ENCODE measurements around the gene GRAMD1B.

GRAMD1B gene

DNA sequence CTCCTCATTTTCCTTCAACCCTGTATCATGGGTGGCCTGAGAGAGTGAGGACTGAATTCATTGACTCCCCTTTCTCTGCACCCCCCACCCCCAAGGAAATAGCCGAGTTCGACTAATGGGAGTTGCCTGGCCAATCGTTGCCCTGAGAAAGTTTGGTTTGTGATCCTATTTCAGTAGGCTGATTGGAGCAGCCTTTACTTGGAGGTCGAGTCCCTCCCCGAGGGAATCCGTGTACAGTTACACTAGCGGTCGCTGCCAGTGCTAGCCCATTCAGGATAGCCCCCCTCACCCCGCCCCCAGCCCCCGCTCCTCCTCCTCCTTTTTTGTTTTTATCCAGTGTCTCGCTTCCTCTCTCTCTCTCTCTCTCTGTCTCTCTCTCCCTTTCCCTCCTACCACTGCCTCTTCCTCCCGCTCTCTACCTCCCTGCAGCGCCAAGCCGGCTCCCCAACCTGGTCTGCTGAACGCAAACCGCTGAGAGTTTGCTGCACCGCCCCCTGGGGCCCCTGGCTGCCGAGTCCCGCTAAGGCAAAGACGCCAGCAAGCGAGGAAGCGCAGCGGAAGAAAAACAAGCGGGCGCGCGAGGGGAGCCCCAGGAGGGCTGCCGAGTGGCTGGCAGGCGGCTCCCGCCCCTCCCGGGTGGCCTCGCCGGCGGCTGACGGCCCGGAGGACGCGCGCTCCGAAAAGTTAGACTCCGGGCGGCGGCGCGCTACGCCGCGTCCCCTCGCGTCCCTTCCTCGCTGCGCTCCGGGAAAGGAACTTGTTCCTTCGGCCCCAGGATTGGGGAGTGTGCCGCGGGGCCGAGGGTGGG is at the start of gene GRAMD1B:
Gene GRAMD1B (plus strand): TSS at position 357 of the 808 bp plus-strand sequence. CDS start 524 bp downstream, outside the sequence.
- DNase-seq, result peak; percentile 50 to 89 (median 88)

DNA sequence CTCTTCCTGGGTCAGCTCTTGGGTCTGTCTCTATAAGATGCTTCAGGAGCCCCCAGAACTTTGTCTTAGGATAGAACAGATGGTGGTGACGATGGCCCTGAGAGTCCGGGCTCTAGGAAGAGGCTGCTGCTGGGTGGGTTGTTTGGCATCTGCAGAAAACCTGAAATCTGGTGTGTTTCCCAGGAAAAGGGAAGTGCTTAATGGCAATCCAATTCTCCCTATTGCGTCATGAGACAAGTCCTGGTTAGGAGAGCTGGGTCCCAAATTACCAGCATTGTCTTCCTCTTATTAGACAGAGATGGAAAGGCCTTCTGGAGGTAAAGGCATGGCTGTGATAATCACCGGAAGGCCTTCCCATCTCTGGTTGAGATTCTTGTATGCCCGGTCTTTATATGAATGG is 48.9 kb upstream of the GRAMD1B start:
- DNase-seq, result no peak

DNA sequence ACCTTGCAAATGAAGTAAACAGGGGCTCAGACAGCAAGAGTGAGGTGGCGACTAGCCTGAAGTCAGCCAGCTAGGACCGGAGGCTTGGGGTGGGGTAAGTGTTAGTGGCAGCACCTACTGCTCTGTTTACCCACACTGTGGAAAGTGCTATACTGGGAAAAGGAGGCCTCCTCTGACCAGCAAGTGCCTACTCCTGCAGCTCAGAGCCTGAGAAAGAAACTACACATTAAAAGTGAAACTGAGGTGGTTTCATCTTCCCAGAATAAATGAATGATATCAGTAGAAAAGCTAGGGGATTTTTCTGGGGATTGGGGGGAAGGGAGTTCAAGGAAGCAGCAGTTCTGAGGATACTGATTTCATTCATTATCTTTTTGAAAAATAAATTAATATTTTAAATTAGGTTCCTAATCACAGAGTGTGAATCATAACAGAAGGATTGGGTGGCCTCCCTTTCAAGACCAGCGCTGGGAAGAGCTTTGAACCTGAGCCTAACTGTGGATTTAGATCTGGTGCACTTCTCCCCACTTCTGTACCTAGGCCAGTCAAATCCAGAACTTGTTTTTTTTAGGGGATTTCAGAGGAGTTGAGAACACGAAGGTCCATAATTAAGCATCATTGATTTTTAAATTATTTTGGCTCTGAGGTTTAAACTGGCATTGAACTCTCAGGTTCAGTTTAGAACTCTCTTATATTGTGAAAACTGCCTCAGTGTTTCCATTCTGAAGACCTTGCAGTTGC is 48.1 kb upstream of the GRAMD1B start:
- DNase-seq, result no peak

DNA sequence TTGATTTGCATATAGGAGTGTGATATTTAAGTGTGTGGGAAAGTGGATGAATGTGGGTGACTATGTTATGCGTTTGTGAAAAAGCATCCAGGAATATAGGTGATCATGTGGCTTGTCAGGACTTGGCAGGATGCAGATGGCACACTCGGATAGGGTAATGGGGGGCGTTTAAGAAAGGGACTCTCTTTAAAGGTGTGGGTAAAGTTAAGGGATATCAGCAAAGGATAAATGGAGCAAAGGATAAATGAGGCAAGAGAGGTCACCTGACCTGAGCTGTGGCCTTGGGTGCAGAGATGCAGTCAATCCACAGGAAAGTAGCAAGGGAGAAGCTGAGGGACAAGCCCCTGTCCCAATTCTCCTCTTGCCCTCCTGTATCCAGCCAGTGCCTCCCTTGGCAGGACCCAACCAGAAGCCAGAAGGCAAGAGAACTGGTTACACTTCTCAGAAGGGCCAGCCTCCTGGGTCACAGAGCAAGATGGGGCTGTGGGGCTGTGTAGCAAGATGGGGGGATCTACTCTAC is 47.5 kb upstream of the GRAMD1B start:
- no peak for DNase-seq

DNA sequence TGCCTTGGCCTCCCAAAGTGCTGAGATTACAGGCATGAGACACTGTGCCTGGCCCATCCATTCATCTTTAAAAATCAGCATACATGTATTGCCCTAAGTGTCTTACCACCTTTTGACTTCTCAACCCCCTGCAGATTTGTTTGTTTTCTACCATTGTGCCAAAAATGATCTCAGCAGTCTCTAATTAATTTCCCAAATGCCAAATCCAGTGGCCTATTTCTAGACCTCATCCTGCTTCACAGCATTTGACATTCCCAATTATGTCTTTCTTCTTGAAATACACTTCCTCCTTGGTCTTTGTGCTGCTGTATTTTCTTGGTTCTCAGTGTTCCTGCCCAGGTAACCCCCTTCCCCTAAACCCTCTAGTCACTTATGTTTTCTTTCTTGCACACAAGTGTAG is 46.0 kb upstream of the GRAMD1B start:
- DNase-seq, result peak in 2 of 3 experiments; percentile 37 to 64

DNA sequence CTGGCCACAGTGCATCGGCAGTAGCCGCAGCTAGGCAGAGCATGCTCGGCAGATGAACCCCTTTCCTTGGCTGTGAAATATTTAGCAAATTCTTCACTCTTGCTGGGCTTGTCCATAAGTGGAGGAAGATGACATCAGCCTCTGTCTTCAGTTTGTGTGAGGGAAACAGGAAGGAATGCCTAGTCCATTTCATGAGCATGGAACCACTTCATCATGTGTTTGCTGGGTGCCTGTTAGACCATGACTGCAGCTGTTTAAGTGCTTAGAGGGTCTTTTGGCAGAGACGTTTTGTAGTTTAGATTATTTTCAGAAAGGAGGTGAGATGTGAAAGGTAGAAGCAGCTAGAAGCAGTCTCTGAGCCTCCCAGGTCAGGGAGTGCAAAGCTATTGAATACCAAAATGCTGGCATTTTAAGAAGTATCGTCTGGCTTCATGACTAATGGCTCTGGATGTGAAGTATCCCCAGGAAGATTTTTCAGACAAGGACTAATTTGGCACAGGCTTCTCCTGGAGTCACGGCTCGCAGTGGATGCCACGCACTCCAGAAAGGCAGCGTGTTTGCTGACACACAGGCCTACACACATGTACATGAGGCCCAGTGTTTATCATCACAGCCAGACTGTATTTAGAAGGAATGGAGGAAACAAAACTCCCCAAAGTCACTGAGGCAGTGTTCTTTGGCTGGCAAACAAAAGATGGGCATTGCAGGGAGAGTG is 43.1 kb upstream of the GRAMD1B start:
- no peak for DNase-seq

DNA sequence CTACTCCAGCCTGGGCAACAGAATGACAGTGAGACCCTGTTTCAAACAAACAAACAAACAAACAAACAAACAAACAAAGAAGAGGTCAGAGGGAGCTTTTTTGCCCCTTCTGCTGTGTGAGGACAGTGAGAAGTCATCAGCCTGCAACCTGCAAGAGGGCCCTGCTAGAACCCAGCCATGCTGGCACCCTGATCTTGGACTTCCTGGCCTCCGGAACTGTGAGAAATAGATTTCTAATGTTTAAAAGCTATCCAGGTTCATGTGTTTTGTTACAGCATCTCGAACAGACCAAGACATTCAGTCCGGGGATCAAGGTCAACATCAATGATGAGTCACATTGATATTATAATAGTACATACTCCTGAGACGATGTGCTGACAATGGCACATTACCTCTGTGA is 41.4 kb upstream of the GRAMD1B start:
- no peak for DNase-seq

DNA sequence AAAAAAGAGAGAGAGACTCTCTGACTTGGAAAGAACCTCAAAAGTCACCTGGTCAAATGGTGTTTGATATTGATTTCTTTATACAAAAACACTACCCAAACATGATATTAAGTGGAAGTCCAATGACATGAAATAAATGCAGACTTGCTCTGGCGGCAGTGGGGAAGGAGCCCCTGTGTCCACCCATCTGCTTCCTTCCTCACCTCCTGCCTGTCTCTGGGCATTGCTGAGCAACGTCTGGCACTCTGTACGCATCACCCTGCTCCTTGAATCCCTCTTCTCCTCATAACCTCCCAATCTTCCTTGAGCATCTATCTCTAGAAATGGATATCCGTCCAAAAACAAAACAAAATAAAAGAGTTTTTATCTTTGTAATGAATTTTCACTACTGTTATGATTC is 39.9 kb upstream of the GRAMD1B start:
- DNase-seq, result no peak

DNA sequence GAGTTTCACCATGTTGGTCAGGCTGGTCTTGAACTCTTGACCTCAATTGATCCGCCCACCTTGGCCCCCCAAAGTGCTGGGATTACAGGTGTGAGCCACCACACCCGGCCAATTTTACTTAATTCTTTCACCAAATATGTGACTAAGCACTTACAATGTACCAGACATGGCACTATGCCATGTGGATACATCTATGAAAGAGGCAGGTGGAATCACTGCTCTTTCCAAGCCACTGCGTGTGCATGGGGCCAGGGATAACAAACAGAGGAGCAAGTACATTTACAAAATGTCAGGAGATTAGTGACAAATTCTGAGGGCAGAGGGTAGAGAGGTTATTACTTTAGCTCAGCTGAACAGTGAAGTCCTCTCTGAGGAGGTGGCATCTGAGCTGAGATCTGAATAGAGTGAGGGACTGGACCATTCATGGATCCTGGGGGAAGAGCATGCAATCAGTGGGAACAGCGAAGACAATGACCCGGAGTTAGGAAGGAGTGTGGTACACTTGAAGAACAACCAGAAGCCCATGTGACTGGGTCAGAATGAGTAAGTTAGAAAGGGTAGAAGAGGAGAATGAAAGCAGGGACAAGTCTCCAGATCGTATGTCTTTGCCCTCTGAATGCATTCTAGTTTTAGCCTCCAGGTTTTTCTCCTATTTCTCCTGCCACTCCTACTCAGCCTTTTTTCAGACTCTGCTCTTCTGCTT is 38.3 kb upstream of the GRAMD1B start:
- DNase-seq, result no peak

DNA sequence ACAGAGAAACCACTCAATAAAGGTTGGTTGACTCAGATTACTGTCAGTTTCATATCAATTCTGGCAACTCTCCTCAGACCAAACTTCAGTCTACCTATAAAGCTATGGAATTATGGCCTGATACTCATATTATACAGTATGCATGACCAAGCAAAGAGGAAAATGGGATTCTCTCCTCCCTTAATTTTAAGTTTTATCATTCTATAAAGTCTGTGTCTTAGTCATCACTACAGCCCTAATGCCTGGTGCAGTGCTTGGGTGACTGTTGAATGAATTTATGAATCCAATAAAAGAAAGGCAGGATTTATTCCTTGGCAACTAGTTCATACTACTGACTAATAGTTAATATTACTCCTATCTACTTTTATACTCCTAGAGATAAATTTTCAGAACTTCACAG is 37.6 kb upstream of the GRAMD1B start:
- DNase-seq, result no peak

DNA sequence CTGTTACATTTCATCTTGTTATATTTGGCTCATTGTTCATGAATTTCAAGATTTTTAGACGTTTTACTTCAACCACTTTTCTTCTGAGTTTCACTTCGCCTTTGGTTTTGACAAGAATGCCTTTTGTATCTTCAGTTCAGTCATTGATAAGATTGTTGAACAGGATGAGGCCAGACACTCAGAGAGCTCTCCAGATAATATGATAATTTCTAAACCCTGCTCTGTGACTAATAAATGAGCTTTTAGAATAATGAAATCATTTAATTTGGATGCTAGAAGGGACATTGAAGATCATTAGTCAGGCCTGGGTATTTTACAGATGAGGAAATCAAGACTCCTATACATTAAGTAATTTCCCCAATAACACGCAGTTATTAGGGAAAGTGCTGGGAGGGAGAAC is 37.2 kb upstream of the GRAMD1B start:
- DNase-seq, result no peak

DNA sequence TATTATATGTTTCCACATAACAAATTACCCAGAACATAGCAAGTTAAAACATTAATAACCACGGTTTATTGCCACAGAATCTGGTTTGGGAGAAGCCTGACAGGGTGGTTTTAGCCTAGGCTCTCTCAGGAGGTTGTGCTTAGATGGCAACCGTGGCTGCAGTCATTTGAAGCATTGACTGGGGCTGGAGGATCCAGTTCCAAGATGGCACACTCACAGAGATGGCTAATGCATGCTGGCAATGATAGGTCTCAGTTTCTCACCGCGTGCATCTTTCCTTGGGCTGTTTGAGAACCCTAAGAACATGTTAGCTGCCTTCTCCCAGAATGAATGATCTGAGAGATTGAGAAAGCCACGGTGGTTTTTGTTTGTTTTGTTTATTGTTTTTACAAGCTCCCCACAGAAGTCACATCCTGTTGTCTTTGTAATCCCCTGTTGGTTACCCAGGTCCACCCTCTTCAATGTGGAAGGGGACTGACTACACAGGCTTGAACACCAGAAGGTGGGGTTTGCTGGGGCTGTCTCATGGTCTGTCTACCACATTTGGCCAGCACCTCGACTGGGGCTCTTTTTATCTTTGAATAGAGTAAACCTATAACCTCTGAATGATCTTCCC is 36.6 kb upstream of the GRAMD1B start:
- DNase-seq, result no peak

DNA sequence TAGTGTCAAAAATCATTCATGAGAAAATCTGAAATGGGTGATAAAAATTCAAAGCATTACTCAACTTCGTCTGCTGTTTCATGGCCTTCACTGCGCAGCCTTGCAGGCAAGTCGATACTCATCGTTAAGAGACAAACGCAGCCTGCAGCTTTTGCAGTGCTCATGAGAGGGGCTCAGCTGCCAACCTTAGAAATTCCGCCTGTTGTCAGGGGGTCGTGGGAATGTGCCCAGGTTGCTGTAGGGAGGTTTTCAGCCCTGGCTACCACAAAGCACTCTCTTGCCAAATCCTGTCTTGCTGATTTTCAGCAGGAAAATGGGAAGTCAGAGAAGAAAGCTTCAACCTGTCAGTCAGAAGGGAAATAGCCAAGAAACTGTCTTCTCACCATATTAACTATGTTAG is 25.4 kb upstream of the GRAMD1B start:
- DNase-seq, result no peak

DNA sequence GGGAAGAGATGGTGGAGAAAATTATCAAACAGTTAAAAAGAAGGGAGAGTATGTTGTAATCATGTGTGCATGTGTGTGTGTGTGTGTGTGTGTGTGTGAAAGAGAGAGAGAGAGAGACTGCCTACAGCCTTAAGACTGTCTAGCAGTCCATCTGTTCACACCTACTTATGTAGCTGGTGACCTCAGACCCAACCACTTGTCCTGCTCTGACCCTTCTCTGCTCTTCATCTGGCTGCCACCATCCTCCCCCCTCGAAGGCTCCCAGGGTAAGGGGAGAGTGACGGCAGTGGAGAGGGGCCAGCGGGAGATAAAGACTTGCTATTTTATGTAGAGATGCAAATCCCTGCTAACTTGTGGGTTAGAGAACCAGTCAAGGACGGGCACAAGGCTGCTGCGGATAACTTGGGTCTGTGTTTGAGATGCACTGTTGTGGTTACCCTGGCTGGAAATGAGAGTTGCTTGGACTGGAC is 24.9 kb upstream of the GRAMD1B start:
- peak in 1 of 3 experiments; percentile 32 for DNase-seq

DNA sequence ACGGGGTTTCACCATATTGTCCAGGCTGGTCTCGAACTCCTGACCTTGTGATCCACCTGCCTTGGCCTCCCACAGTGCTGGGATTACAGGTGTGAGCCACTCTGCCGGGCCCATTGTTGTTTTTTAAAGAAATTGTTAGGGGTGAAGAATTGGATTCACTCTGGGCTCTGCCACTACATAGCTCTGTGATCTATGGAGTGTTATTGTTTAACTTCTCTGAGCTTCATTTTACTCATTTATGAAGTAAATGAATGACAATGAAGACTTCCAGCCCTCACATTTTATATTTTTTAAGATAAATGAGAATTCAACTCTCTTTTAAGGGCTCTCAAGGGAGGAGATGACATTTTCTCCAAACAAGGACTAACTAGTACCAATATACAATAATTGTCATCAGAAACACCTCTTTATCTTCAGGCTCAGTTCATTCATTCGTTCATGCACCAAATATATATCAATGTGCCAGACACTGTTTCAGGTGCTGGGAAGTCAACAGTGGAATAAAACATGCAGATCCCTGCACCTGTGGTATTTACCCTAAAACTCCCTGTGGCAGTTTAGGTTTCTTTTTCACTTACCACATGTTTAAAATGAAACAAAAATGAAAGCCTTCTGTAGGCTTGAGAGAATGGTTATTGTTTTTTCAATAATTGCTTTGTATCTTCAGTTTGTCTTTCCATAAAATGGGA is 23.5 kb upstream of the GRAMD1B start:
- DNase-seq, result no peak

DNA sequence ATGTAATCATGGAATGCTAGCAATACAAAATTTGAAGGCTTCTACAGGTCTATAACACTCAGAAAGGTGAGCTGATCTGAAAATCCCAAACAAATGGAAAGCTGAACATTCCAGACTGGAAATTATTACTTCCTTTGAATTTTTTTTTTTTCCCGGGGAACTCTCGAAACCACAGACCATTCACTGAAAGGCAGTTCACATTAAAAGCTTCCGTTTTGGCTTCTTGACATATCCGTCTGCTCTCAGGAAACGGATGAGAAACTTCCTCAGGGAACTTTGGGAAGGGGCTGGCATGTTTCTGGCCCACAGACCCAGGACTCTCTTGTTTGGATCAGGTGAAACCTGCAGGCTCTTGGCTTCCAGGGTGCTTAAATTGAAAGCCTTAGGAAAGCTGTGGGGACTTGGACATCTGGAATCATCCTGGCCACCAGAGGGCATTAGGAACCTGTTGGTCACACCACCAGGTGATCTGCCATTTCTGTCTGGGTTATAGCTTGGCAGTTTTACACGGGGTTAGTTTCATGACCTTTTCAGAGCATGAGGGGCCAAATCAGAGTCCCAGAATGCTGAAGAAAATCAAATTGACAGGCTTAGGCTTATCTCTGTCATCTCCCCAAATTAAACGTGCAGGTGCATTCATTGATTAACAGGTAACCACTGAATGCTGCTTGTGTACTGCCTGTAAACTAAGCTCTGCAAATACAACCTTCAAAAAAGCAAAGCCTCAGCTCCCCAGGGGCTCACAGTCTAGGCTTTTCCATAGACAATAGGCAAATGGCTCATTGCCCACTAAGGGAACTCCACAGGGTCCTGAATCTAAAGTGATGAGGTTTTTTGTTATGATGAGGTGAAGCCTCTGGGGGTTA is 22.7 kb upstream of the GRAMD1B start:
- peak; percentile 85 to 95 (median 86) for DNase-seq

DNA sequence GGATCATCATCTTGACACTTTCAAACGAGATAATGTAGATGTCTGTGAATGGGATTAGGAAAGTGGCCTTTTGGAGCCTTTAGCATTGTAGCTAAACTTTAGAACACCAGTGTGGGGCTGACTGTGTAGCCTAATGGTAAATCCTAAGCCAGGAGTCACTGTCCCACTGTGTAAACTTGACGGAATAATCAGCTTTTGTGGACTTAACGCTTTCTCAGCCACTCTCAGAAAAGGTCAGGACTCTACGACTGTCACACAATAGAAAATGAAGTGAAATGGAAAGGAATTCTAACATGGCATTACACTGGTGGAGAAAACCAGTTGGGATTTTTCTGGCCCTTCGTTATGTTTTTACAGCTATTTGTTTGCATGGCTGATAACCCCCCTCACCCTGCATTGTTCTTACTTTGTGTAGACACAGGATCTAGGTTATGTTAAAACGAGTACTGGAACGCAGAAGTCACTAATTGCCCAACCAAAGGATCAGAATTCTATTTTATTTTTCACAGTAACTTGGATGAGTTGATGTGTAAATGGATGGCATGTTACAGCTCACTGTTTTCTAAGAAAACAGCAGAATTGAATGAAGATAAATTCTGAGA is 22.0 kb upstream of the GRAMD1B start:
- no peak for DNase-seq

DNA sequence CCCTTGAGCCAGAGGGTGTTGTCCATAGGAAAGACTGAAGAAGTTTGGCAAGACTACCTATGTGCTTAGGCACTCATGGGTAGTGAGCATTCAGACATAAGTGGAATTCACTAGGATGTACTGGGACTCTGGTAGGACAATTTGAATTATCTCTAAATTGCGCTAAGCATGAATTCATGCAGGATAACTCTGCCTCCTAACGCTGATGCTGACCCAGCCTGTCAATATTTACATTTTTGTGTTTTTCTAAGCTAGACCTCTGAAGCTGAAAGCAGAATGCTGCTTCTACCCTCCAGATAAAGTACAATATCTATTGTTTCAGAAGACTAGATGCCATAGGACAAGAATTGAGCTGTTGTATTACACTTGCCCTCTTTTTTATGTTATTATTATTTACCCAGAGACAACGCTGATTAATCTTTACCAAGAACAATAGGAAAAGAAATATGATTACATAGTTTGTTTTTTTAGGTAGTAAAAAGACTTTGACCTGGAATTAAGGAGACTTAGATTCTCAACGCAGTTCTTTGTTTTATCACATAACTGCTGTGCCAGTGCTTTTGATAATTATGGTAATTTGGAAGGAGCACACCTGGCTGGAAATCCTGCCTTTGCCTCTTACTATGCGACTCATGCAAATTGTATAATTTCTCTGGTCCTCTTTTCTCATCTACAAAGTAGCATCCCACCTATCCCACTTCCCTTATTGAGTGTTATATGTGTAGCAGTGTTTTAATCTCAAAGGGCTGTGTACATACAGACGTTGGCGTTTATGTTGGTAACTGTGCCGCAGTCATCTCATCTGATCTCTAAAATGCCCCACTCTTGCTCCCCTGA is 21.2 kb upstream of the GRAMD1B start:
- peak in 2 of 3 experiments; percentile 60 to 72 for DNase-seq

Data from NCI-H1417 (cell line).